ENCODE data around the gene DNAJC5.

GRCh38 chr20:63863798-63864544 lies 31.0 kb upstream of the DNAJC5 start:
- TF ChIP-seq, protein P1, sequence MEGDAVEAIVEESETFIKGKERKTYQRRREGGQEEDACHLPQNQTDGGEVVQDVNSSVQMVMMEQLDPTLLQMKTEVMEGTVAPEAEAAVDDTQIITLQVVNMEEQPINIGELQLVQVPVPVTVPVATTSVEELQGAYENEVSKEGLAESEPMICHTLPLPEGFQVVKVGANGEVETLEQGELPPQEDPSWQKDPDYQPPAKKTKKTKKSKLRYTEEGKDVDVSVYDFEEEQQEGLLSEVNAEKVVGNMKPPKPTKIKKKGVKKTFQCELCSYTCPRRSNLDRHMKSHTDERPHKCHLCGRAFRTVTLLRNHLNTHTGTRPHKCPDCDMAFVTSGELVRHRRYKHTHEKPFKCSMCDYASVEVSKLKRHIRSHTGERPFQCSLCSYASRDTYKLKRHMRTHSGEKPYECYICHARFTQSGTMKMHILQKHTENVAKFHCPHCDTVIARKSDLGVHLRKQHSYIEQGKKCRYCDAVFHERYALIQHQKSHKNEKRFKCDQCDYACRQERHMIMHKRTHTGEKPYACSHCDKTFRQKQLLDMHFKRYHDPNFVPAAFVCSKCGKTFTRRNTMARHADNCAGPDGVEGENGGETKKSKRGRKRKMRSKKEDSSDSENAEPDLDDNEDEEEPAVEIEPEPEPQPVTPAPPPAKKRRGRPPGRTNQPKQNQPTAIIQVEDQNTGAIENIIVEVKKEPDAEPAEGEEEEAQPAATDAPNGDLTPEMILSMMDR (IDR thresholded peaks at IDR 0.05), result peak; percentile 77
- no peak for TF ChIP-seq EZH2 (IDR thresholded peaks at IDR 0.05; ENCODE audit: borderline replicate concordance, insufficient read depth, low read depth, low read length, poor library complexity, severe bottlenecking)

Measured in B cell (primary cell).